IMR-90 (cell line): ENCODE measurements around the gene HCK. TPM values are rescaled to one million over a fixed set of nuclear protein-coding genes. Genes with fewer than 3 reads are reported as not detected.

Source experiments
- ATAC-seq: fragments of 200-7000 bp; cut with Tn5 transposase; 2 replicates; pipeline ENCODE4 v1.9.1; 2020; ENCODE audit warnings: low read depth, mild to moderate bottlenecking, moderate library complexity
- BruUV-seq: library from RNA; stranded (reverse); fragments of 400-500 nt; replicated peaks from 2 replicates; lab custom pipeline; 2021; lab: Mats Ljungman, UMichigan
- CTCF ChIA-PET: fragments of 300-600 bp; formaldehyde crosslinking; extraction: SDS; loops from one replicate; lab custom pipeline; 2021; ENCODE audit warnings: antibody characterized with exemption; lab: Yijun Ruan, JAX
- POLR2A ChIA-PET: fragments of 300-600 bp; sonication (Branson Sonifier 250); formaldehyde crosslinking; loops from one replicate; lab custom pipeline; 2022; ENCODE audit warnings: antibody characterized with exemption; ENCODE audit not compliant: unreplicated experiment; lab: Charles Lee
- DNase-seq: peaks from one replicate; pipeline ENCODE4 v3.0.0; 2013
- H2AFZ ChIP-seq: replicated peaks from 2 replicates; pipeline ENCODE3; 2013; ENCODE audit warnings: low read length, mild to moderate bottlenecking; ENCODE audit not compliant: poor library complexity
- H2AK5ac ChIP-seq: 2 replicates; pipeline ENCODE4 v1.6.1; 2013; ENCODE audit warnings: low read depth, low read length, inconsistent platforms
- H2AK9ac ChIP-seq: replicated peaks from 2 replicates; pipeline ENCODE3; 2013; ENCODE audit warnings: mild to moderate bottlenecking, low read depth, low read length, moderate library complexity; ENCODE audit not compliant: poor library complexity
- H2BK120ac ChIP-seq: 2 replicates; pipeline ENCODE4 v1.6.1; 2013; ENCODE audit warnings: low read depth, low read length, inconsistent platforms
- H2BK15ac ChIP-seq: 3 replicates; pipeline ENCODE4 v1.6.1; 2013; ENCODE audit warnings: low read depth, low read length, inconsistent platforms
- H2BK20ac ChIP-seq: 2 replicates; pipeline ENCODE4 v1.6.1; 2013; ENCODE audit warnings: low read depth, mild to moderate bottlenecking, inconsistent platforms, low read length, moderate library complexity
- H2BK5ac ChIP-seq: 2 replicates; pipeline ENCODE4 v1.6.1; 2013; ENCODE audit warnings: mild to moderate bottlenecking, low read depth, low read length, inconsistent platforms; ENCODE audit not compliant: poor library complexity, severe bottlenecking
- H3K14ac ChIP-seq: replicated peaks from 2 replicates; pipeline ENCODE4 v1.6.1; 2013; ENCODE audit warnings: low read depth, low read length, inconsistent platforms
- H3K18ac ChIP-seq: 2 replicates; pipeline ENCODE4 v1.6.1; 2013; ENCODE audit warnings: low read depth, low read length, control low read depth
- H3K23ac ChIP-seq: 2 replicates; pipeline ENCODE4 v1.6.1; 2013; ENCODE audit warnings: low read depth, low read length, inconsistent platforms
- H3K27ac ChIP-seq: 2 replicates; pipeline ENCODE4 v1.5.1; 2013; ENCODE audit warnings: mild to moderate bottlenecking, control low read depth, low read length; ENCODE audit not compliant: insufficient read depth
- H3K27me3 ChIP-seq: 2 replicates; pipeline ENCODE4 v1.6.1; 2013; ENCODE audit warnings: low read length; ENCODE audit not compliant: control insufficient read depth, insufficient read depth
- H3K36me3 ChIP-seq: 2 replicates; pipeline ENCODE4 v1.6.1; 2013; ENCODE audit warnings: low read length, mixed read lengths; ENCODE audit not compliant: control insufficient read depth, insufficient read depth
- H3K4ac ChIP-seq: 2 replicates; pipeline ENCODE4 v1.6.1; 2013; ENCODE audit warnings: low read depth, low read length, inconsistent platforms
- H3K4me1 ChIP-seq: 2 replicates; pipeline ENCODE4 v1.6.1; 2013; ENCODE audit warnings: low read length, mixed read lengths; ENCODE audit not compliant: control insufficient read depth, insufficient read depth
- H3K4me2 ChIP-seq: 2 replicates; pipeline ENCODE4 v1.6.1; 2013; ENCODE audit warnings: low read depth, mild to moderate bottlenecking, control low read depth, low read length, moderate library complexity
- H3K4me3 ChIP-seq: 2 replicates; pipeline ENCODE4 v1.5.1; 2013; ENCODE audit warnings: low read depth, mild to moderate bottlenecking, control low read depth, low read length, moderate library complexity; ENCODE audit not compliant: insufficient read depth
- H3K56ac ChIP-seq: 2 replicates; pipeline ENCODE4 v1.6.1; 2013; ENCODE audit warnings: low read length, inconsistent platforms; ENCODE audit not compliant: insufficient read depth; ENCODE audit errors: extremely low read depth
- H3K79me1 ChIP-seq, 2 experiments: 2 replicates each; pipeline ENCODE4 v1.6.1; 2013; ENCODE audit warnings: low read length in 2 of 2, inconsistent platforms in 1 of 2, low read depth in 1 of 2
- H3K9ac ChIP-seq: 2 replicates; pipeline ENCODE4 v1.6.1; 2013; ENCODE audit warnings: low read depth, low read length, control low read depth
- H3K9me1 ChIP-seq: 2 replicates; pipeline ENCODE4 v1.6.1; 2013; ENCODE audit warnings: low read length, inconsistent platforms; ENCODE audit not compliant: insufficient read depth
- H3K9me3 ChIP-seq: 2 replicates; pipeline ENCODE4 v1.6.1; 2013; ENCODE audit warnings: low read length; ENCODE audit not compliant: control insufficient read depth, insufficient read depth
- H4K20me1 ChIP-seq: 2 replicates; pipeline ENCODE4 v1.6.1; 2013; ENCODE audit warnings: low read length, inconsistent platforms; ENCODE audit not compliant: insufficient read depth
- H4K5ac ChIP-seq: 2 replicates; pipeline ENCODE4 v1.6.1; 2013; ENCODE audit warnings: mild to moderate bottlenecking, low read depth, low read length, control low read depth
- H4K8ac ChIP-seq, 2 experiments: 2 replicates each; pipeline ENCODE4 v1.6.1; 2013; ENCODE audit warnings: low read depth in 2 of 2, low read length in 2 of 2, control low read depth in 1 of 2, inconsistent platforms in 1 of 2
- H4K91ac ChIP-seq: 2 replicates; pipeline ENCODE4 v1.6.1; 2013; ENCODE audit warnings: low read depth, low read length, inconsistent platforms; ENCODE audit not compliant: insufficient read depth
- CTCF ChIP-seq: conservative IDR thresholded peaks from 2 replicates; pipeline ENCODE4 v1.5.1; 2012; ENCODE audit warnings: mild to moderate bottlenecking, low read depth, low read length, improper control_type of control experiment
- ELK1 ChIP-seq: fragments of 150-350 bp; IDR thresholded peaks from 2 replicates; pipeline ENCODE4 v1.6.1; 2016; ENCODE audit warnings: low read depth, mild to moderate bottlenecking, low read length, moderate library complexity, borderline replicate concordance
- MAZ ChIP-seq: IDR thresholded peaks from 2 replicates; pipeline ENCODE4 v1.6.1; 2012; ENCODE audit warnings: low read depth, mild to moderate bottlenecking, low read length, improper control_type of control experiment, moderate library complexity, borderline replicate concordance
- POLR2A ChIP-seq: IDR thresholded peaks from 2 replicates; pipeline ENCODE4 v1.6.1; 2012; ENCODE audit warnings: mild to moderate bottlenecking, low read depth, low read length
- RAD21 ChIP-seq: IDR thresholded peaks from 2 replicates; pipeline ENCODE4 v1.6.1; 2012; ENCODE audit warnings: low read length, improper control_type of control experiment
- SMC3 ChIP-seq: fragments of 150-350 bp; IDR thresholded peaks from 2 replicates; pipeline ENCODE4 v1.6.1; 2016; ENCODE audit warnings: low read depth, mild to moderate bottlenecking, antibody characterized with exemption, low read length, moderate library complexity
- WGBS, 2 experiments: methylation state at CpG; one replicate each; pipeline versions ENCODE4 v1.1.5 to v1.1.7; 2013; ENCODE audit warnings: missing lambda C conversion rate in 2 of 2; ENCODE audit not compliant: insufficient read length in 1 of 2; ENCODE audit errors: extremely low coverage in 2 of 2; 5-methylcytosine and 5-hydroxymethylcytosine counted together
- dilution Hi-C: fragments of 300-500 bp; cut with HindIII; formaldehyde crosslinking; loops from one replicate; pipeline ENCODE4 v1.14.3; 2018; ENCODE audit warnings: low sequenced_read_pairs; ENCODE audit not compliant: unreplicated experiment
- in situ Hi-C: fragments of 300-500 bp; cut with MboI; formaldehyde crosslinking; loops from 3 replicates; pipeline ENCODE4 v1.14.3; 2019; ENCODE audit warnings: low sequenced_read_pairs, inconsistent platforms, mixed read lengths
- intact Hi-C: fragments of 100-400 bp; cut with micrococcal nuclease; formaldehyde crosslinking; loops from 2 replicates; pipeline ENCODE4 v1.10.0; 2022
- polyA plus RNA-seq, 3 experiments: library from polyadenylated mRNA; depleted of rRNA; stranded (reverse); fragments of >200 nt; gene quantifications; 2 replicates each; pipeline ENCODE4 v1.2.3, GENCODE V29; 2012; ENCODE audit warnings: low replicate concordance in 1 of 3
- total RNA-seq: library from RNA; depleted of rRNA; stranded (reverse); fragments of >200 nt; gene quantifications from 2 replicates; pipeline ENCODE4 v1.2.3, GENCODE V29; 2012

Gene HCK
- total and polyA plus RNA-seq, 2 of the 4 experiments (the other 2 are of a cell fraction): not detected

- Histone ChIP-seq H3K23ac (no peak overlapping the region), H3K18ac (no peak overlapping the region), H3K27ac (no peak overlapping the region), H2BK20ac (no peak overlapping the region), H4K91ac (no peak overlapping the region), H3K4me1 (no peaks in the 10 kb centered on the region; the same call in 1 of the 2 replicates), H3K4ac (no peak overlapping the region), H2AK5ac (no peak overlapping the region), H3K4me3 (no peak overlapping the region), H3K36me3 (no peaks in the 10 kb centered on the region), H2BK120ac (no peak overlapping the region), H3K56ac (no peak overlapping the region), H3K9me3 (peaks cover 4% of the 10 kb centered on the region; the same call in 1 of the 2 replicates), H4K8ac (no peak overlapping the region), H3K4me2 (no peak overlapping the region), H2AFZ (no peak overlapping the region), H4K20me1 (no peaks in the 10 kb centered on the region), H3K9me1 (no peaks in the 10 kb centered on the region), H3K79me1 (no peaks in the 10 kb centered on the region), H3K14ac (no peak overlapping the region), H2BK15ac (no peak overlapping the region), H3K27me3 (peaks cover 43% of the 10 kb centered on the region), H2AK9ac (no peak overlapping the region), H4K5ac (no peak overlapping the region), H2BK5ac (no peak overlapping the region), H3K9ac (no peak overlapping the region)
- ChIA-PET CTCF (interaction anchor here (0.6 to 2.1 kb wide), 9 partner anchors 9 to 850 kb away, joined by 3 to 8 read pairs (median 3); partner anchors contain the start of gene PDRG1), POLR2A (no interaction called here)
- TF ChIP-seq MAZ (no peak; the same call in 1 of the 2 replicates), ELK1 (no peak), RAD21 (peak; percentile 91), POLR2A (no peak), SMC3 (peak; percentile 92), CTCF (peak; percentile 94)
- in situ Hi-C loops (no loop called here), intact Hi-C loops (loop anchor here (1.0 kb wide), 5 partner anchors 57 to 269 kb away; partner anchors contain the start of gene PDRG1), dilution Hi-C loops (no loop called here)
- peak; percentile 99 for ATAC-seq
- WGBS, 2 experiments: no CpG with 5 or more reads among the region's 7 CpGs
- DNase-seq: peak; percentile 72
- BruUV-seq: no TSS peak
These were observed 39.9 kb downstream of the HCK start for GRCh38 chr20:32091888-32092346.
